ENCODE measurements around the gene NPR3.
A peak's percentile ranks its signal among the peaks of the same experiment; 100 is the strongest.

The NPR3 gene, protein sequence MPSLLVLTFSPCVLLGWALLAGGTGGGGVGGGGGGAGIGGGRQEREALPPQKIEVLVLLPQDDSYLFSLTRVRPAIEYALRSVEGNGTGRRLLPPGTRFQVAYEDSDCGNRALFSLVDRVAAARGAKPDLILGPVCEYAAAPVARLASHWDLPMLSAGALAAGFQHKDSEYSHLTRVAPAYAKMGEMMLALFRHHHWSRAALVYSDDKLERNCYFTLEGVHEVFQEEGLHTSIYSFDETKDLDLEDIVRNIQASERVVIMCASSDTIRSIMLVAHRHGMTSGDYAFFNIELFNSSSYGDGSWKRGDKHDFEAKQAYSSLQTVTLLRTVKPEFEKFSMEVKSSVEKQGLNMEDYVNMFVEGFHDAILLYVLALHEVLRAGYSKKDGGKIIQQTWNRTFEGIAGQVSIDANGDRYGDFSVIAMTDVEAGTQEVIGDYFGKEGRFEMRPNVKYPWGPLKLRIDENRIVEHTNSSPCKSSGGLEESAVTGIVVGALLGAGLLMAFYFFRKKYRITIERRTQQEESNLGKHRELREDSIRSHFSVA

DNA sequence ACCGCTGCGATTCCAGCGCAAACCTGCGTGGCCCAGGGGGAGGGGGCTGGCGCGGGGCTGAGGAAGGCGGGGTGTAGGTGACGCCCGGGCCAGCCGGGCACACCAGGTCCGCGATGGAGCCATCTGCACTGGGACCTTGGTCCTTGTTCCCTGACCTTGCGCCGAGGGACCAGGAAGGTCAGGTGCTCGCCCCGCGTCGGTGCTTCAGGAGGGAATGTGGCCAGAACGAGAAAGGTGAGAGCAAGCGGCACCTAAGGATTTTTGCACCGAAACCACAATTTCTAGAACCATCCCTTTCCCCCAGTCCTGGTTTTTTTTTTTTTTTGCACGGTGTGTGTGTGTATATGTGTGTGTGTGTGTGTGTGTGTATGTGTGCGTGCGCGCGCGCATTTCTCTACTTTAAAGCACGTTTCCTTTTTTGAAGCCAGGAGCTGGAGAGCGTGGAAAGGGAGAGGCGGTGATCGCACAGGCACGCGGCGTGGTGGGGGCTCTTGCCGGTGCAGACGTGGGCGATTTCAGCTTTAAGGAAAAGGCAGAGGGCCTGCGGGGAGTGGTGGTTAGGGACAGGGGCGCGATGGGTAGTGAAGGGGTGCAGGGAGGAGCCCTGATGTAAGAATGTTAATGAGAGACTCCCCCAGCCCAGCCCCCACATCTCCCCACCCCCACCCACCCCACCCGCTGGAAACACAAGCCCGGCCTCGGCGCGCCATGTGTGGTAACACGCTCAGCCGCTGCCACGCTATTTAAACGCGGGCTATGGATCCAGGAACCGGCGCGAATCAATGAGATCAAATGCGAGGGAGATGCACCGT lies at the start of gene NPR3:
Gene NPR3 (plus strand): TSS at position 772 of the 812 bp plus-strand sequence. CDS start 456 bp downstream, outside the sequence.
- no peak for DNase-seq

DNA sequence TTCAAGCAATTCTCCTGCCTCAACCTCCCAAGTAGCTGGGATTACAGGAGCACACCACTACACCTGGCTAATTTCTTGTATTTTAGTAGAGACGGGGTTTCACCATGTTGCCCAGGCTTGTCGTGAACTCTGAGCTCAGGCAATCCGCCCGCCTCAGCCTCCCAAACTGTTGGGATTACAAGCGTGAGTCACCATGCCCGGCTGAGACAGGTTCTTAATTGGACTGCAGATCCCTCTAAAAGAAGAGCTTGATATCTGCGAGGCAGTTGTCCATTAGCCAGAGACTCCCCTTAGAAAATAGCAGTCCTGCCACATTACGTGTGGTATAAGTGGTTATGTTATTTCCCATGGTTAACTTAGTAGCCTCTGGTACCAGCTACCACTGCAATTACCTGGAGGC lies 46.6 kb upstream of the NPR3 start:
- DNase-seq = no peak

DNA sequence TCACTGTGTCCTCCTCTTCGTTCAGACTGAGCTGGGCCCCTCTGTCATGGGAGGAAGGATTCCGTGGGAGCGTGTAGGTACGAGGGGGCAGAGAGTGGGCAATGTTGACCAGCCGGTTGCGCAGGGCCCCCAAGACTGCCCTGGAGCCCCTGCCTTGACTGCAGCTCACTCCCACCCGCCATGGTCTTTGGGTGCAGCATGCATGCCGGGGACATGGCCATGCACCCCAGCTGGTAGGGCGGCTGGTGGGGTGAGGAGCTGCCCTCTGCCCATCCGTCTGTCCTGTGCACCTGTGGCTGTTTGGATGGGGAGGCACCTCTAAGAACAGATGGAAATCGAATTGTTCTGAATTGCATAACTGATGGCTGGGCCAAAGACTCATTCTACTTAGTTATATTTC lies 42.6 kb upstream of the NPR3 start:
- DNase-seq = no peak

DNA sequence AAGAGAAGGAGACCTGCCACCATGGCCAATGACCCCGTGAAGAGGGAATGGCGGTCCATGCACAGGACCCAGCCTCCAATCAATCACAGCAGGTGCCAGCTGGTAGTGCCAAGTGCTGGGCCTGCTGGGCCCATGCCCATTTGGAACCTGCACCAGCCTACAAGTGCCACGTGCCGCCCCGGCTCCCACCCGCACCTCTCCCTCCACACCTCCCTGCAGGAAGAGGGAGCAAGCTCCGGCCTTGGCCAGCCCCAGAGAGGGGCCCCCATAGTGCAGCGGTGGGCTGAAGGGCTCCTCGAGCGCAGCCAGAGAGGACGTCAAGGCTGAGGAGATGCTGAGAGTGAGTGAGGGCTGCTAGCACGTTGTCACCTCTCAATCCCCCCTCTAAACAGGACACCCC lies 37.8 kb upstream of the NPR3 start:
- DNase-seq = no peak

DNA sequence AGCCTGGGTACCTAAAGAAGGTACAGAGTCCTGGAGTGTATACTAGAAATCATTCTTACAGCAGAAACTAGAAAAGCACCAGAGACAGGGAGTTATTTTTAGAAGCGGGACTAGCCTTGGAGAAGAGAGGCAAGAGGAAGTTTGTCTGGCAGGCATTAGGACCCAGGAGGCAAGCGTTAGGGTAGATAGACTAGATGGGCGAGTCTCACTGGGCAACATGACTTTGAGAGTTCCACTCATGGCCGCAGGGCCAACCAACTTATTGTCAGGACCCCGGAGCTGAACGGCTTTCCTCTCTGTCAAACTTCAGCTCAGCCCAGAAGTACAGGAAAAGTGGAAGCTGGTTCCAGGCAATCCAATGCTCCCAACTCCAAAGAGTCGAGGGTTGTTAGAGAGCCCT lies 34.1 kb upstream of the NPR3 start:
- no peak for DNase-seq

DNA sequence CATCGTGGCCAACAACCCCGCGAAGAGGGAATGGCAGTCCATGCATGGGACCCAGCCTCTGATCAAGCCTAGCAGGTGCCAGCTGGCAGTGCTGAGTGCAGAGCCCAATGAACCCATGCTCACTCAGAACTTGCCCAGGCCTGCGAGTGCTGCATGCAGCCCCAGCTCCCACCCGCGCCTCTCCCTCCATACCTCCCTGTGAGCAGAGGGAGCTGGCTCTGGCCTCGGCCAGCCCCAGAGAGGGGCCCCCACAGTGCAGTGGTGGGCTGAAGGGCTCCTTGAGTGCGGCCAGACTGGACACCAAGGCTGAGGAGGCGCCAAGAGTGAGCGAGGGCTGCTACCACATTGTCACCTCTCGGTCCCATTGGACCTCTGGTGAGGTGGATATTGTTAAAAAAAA lies 32.6 kb upstream of the NPR3 start:
- no peak for DNase-seq

DNA sequence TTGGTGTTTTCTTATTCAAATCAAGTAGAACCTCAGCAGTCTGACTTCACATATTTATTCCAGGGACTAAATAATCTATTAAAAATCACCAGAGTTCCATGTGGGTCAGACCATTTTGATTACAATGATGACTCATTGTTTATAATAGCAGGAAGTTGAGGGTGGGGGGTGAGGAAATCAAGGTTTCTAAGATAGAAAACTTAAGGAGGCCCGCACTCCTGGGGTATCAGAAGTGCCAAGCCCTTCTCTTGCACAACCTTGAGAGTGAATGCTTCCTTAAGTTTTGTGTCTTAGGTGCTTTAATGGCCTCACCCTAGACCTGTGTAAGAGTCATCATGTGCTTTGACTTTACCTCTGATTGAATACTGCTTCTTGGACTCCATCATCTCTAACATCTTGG lies 31.9 kb upstream of the NPR3 start:
- no peak for DNase-seq

DNA sequence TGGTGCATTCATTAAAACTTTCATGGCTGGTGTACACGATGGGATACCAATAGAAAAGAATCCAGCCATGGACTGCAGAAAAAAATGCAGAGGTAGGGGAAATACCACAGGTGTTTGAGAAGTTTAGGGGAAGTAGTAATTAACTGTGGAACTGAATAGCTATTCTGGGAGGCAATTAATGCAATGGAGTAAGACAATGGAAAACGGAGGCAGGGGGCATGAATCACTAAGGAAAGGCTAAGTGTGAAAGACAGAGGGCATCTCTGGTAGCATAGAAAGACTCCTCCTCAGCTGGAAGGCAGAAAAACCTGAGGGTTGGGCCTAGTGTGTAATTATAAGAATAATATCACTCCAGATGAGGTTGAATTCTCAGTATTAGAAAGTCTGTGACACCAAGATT lies 30.9 kb upstream of the NPR3 start:
- no peak for DNase-seq

DNA sequence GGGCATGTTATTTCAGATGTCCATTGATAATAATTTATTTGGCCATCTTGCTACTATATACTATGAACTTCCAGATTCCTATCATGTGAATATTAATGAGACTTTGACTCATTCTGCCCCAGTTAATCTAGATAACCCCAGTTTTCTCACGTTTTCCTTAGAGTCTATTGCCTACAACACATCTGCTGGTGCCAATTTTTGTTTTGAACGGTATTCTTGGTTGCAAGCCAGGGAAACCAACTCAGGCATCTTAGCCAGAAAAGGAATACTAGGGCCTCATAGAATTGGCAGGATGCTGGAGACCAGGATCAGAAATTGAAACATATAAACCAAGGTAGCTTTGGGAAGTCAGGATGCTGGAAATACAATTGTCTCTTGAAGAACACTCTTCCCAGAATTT lies 28.0 kb upstream of the NPR3 start:
- DNase-seq = no peak

DNA sequence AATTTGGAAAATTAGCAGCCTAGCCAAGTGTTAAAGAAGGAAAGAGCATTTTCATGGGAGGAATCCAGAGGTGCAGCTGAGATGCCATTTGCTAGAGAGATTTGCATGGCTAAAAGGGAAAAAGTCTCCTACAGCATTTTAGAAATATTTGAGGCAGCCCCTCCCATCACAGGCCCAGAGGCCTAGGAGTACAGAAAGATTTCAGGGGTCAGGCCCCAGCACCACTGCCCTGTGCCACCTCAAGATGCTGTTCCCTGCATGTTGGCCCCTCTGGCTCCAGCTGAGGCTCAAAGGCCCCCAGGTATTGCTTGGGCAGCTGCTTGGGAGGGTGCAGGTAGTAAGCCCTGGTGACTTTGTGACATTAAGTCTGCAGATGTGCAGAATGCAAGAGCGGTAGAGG lies 26.9 kb upstream of the NPR3 start:
- DNase-seq = no peak

DNA sequence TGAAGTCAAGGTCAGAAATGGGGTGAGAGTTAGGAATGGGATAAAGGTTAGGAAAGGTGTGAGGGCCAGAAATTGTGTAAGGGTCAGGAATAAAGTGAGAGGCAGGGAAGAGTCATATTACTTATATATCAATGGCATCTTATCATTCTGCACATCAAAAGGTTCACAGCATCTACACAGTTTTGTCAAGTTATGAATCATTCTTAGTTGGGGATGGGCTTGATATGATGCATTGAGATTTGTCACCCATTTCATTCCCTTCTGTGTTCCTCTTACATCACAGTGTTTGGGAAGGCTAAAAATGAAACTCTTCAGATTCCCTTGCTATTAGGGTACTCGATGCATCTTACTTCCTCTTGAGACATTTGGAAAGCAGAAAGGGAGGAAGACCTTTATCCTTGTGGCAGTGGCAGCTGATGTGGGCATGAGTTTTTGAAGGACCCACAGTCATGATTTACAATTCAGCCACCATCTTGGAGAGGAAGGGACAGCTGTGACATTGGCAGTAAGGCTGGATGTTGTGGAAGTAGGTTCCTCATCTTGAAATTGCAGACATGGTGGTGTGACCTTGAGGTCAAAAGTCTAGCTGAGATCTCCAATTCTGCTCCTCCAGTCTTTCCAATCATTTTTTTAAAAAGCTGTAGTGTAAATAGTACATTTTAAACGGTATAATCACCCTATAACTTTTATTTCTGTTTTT lies 24.2 kb upstream of the NPR3 start:
- DNase-seq = no peak

DNA sequence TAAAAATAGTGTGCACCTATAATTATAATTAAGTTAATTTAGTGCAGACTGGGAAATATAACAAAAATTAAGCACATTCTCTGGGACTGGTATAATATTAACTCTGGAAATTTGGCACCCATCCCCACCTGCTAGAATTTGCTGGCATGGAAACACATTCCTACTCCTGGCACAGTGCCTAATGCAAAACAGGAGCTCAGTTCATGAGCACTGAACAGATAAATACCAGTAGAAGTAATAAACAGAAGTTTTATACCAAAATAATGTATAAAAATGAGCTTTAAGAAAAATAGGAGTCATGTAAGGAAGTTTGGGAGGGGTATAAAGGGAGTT lies 23.7 kb upstream of the NPR3 start:
- DNase-seq = no peak

DNA sequence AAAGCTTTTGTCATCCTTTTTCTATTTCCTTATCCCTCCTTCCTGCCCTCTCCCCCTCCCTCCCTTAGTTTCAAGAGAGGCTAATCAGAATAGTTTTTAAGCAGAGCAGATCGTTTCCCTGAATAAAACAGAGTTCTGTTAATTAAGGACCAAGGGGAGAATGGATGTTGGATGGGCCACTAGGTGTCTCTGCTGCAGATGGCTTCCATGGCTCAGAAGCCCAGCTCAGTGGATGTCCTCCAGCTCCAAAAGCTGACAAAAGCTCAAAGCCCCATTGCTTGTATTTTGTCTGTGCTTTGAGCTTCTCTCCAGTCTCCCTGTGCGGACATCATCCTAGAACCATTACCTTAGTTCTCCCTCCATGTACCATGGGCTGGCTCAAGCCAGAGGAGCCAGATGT lies 21.0 kb upstream of the NPR3 start:
- no peak for DNase-seq

DNA sequence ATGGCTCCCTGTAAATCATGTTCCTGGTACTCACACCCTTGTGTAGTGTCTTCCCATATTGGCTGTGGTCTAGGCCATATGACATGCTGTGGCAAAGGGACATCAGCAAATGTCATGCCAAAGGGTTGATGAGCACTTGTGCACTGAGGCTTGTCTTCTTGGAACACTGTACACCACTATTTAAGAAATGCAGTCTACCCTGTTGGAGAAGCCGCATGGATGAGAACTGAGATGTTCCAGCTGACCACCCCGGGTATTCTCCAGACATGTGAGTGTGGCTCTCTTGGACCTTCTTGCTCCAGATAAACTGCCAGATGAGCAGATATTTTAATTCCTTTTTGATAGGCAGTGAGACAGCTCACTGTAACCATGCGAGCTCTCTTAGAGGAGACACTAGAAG lies 20.5 kb upstream of the NPR3 start:
- no peak for DNase-seq

DNA sequence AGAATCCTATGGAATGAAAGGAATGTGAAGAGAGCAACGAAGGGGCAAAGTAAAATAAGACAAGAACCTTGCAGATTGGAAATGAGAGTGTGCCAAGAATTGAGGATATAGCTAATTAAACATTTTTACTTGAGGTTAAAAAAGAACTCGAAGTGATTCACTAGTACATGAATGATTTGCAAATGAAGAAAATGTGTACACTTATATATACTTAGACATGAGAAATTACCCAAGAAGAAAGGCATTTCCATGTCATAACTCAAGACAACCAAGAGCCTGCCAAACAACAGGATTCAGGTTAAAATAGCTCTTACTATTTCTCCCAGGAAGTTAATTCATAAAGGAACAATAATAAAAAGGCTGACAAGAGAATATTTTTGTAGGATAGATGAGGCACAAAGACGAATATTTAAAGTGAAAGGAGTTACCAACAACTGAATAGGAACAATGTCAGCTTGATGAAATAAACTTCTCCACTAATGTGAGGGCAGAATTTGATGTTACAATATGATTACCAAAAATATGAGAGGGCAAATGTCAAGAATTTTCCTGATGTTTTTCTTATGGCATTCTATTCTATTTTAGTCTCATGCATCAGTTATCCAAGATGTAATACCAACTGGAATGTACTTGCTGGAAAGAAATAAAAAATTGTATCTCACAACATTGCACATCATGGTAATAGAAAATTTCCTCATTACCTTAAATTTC lies 18.9 kb upstream of the NPR3 start:
- no peak for DNase-seq

DNA sequence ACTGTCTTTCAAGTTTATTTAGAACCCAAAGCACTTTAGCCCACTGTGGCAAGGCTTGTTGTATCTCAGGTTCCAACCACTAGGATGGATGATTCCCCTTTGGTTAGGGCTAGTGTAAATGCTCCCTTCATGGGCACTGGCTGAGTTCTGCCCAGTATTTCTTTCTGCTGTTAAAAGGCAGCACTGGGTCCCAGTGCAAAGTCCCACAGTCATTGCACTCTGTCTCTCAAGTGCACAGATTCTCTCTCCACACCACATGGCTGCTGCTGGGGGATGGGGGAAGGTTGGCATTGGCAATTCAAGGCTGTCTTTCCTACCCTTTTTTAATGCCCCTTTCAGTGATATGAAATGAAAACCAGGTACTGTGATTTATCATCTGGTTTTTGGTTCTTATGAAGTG lies 7.2 kb upstream of the NPR3 start:
- no peak for DNase-seq

DNA sequence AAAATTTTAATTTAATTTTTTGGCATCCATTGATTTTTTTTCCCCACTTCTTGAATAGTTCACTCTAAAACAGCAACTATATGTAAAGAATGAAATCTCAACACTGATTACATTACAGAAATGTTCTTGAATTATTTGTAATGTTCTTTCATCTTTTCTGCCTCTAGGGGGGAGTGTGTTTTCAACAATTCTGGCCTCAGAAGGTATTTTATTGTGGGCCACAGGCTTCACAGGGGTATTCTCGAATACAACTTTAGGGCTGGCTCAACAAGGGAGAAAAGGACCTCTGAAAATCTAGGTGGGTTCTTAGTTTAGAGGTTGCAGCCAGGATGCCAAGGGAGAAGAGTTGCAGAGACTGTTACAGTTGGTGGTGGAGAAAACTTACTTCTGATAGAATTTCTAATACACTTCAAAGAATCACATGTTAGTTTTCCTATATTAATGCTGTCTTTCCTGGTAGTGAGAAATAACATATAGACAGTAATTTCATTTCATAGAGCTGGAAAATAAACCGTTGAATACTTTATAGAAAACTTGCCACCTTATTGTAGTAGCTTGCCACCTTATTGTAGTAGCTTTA lies 3.6 kb upstream of the NPR3 start:
- DNase-seq = no peak

DNA sequence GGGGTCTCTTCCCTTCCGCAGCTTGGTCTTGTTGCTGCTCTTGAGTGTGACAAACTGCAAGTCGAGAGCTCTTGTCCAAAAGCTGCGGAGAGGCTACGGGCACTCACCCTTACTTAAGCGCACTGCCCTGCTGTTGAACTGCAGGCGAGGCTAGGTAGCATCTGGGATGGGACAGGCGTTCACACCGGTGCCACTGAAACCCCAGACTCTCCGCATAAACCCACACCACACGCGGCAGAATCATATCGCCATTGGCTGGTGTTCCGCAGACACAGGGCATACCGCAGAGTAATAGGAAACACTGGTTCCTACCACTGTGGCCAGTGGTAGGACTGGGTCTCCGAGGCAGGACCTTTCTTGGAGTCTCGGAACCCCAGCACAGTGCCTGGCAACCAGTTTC lies 2.2 kb upstream of the NPR3 start:
- DNase-seq = no peak

DNA sequence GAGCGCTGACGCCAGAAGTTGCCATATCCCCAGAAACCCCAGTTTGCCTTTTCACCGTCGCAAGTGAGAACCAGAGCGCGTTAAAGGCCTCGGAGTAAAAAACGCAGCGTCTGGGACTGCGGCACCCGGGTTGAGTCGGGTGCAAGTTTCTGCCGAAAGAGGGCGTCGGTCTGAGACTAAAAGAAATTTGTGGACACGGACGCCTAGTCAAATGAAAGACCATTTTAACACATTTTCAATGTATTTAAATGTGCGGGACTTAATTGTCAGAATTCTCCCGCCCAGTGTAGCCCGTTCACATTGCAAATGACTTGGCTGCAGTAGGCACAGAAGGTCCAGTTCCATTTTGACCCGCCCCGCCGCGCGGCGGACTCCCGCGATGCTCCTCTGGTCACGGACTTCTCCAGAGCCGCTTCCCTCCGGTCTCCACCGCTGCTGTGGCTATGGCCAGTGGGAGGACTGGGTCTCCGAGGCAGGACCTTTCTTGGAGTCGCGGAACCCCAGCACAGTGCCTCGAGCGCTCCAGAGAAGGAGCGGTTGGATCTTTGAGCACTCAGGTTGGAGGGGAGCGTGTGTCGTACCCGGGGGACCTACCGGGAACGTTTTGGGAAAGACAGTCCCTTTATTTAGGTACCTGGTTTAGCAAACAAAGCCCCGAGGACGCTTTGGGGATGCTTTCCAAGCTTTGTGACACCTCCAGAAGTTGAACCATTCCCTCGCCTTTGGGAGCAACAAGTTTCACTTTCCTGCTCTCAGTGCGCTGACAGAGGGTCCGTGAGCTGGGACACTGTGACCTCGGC lies 1.2 kb upstream of the NPR3 start:
- DNase-seq = peak; percentile 74

DNA sequence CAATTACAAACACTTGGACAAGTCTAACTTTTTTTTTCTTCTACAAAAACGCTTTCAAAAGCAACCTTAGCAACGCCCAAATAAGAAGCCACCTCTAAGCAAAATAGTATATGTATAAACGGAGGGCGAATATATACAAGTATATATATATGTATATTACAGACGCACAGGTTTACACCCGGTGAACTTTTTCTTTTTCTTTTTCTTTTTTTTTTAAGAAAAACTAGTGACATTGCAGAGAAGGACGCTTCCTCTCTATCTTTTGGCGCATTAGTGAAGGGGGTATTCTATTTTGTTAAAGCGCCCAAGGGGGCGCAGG lies 200 bp downstream of the NPR3 start:
- no peak for DNase-seq

DNA sequence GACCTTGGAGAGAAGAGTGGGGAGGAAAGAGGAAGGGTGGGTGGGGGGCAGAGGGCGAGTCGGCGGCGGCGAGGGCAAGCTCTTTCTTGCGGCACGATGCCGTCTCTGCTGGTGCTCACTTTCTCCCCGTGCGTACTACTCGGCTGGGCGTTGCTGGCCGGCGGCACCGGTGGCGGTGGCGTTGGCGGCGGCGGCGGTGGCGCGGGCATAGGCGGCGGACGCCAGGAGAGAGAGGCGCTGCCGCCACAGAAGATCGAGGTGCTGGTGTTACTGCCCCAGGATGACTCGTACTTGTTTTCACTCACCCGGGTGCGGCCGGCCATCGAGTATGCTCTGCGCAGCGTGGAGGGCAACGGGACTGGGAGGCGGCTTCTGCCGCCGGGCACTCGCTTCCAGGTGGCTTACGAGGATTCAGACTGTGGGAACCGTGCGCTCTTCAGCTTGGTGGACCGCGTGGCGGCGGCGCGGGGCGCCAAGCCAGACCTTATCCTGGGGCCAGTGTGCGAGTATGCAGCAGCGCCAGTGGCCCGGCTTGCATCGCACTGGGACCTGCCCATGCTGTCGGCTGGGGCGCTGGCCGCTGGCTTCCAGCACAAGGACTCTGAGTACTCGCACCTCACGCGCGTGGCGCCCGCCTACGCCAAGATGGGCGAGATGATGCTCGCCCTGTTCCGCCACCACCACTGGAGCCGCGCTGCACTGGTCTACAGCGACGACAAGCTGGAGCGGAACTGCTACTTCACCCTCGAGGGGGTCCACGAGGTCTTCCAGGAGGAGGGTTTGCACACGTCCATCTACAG lies 760 bp downstream of the NPR3 start:
- DNase-seq = no peak

Data from activated CD4-positive, alpha-beta T cell treated with anti-CD3 and anti-CD28 coated beads, Interleukin-2, Interleukin-6, amounts not matched to agents 100 ng/mL and 50 ng/mL, durations not matched to agents 16 hours and 8 hours (primary cell).